ENCODE data around the gene HLCS. TPM values are rescaled to one million over a fixed set of nuclear protein-coding genes. Genes with fewer than 3 reads are reported as not detected.

HLCS gene
- polyA plus RNA-seq, 1 experiment: 16.9 TPM

DNA sequence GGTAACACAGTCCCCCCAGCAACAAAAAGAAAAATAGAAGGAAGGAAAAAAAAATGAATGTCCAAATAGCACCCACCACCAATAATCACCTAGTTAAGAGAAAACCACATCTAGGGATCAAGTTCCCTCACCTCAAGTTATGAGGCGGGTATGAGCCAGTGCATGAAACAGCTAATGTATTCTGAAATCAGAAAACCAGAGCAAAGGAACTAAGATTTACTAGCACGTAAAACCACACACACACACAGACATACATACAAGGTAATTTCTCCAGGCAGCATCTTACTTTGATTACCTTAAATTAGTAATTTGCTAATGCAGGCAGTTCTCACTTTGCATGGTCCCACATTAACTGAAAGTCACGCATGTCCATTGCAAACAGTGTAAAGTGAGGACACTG, 109.8 kb downstream of the HLCS start:
- POLR2A ChIA-PET: no interaction called here
- no peaks in the 10 kb centered on the region for H3K36me3 ChIP-seq (ENCODE audit: control insufficient read depth, insufficient read depth, low read length)
- no peaks in the 10 kb centered on the region for H3K27me3 ChIP-seq (ENCODE audit: control insufficient read depth, insufficient read depth, low read length)
- CTCF ChIA-PET: no interaction called here
- no peak for DNase-seq (ENCODE audit: low read depth)
- H3K4me3 ChIP-seq (ENCODE audit: low read depth, low read length): no peak overlapping the region
- TF ChIP-seq CTCF (IDR thresholded peaks at IDR 0.05; ENCODE audit: insufficient read depth, low read depth, low read length): no peak

DNA sequence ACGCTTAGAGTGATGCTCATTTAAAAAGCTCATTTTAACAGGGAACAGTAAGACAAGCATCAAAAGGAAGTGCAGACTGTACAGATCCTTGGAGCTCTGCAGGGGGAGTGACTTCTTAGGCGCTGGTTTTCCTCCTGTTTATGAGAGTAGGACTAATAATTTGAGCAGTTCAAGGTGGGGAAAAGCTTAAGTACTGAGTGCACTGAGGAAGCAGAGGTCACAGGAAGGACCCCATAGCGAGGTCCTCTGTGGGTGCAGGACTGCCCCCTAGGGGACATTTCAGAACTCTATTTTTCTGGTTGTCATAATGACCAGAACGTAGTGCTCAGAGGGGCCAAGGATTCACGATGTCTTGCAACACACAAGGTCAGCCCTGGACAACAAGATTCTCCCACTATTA, 112.1 kb downstream of the HLCS start:
- CTCF ChIA-PET: interaction anchor here (0.6 to 1.8 kb wide), 15 partner anchors 10 to 224 kb away, joined by 3 to 6 read pairs (median 3); no protein-coding TSS in a partner anchor
- no peak overlapping the region for H3K4me3 ChIP-seq (ENCODE audit: low read depth, low read length)
- H3K36me3 ChIP-seq (ENCODE audit: control insufficient read depth, insufficient read depth, low read length): no peaks in the 10 kb centered on the region
- DNase-seq (ENCODE audit: low read depth): no peak
- POLR2A ChIA-PET: interaction anchor here (0.5 kb wide), 1 partner anchor 34 kb away, joined by 3 read pairs; no protein-coding TSS in a partner anchor
- no peaks in the 10 kb centered on the region for H3K27me3 ChIP-seq (ENCODE audit: control insufficient read depth, insufficient read depth, low read length)
- TF ChIP-seq CTCF (IDR thresholded peaks at IDR 0.05; ENCODE audit: insufficient read depth, low read depth, low read length): peak; percentile 64

GRCh38 chr21:36852864-36853263, 113.6 kb downstream of the HLCS start:
- POLR2A ChIA-PET: no interaction called here
- CTCF ChIA-PET: interaction anchor here (1.2 to 1.8 kb wide), 3 partner anchors 36 to 106 kb away, joined by 3 to 6 read pairs (median 4); no protein-coding TSS in a partner anchor

GRCh38 chr21:36852293-36852692, 114.2 kb downstream of the HLCS start:
- no peaks in the 10 kb centered on the region for H3K36me3 ChIP-seq (ENCODE audit: control insufficient read depth, insufficient read depth, low read length)
- CTCF ChIA-PET: interaction anchor here (1.2 to 1.9 kb wide), 4 partner anchors 14 to 221 kb away, joined by 3 to 6 read pairs (median 4); no protein-coding TSS in a partner anchor
- no peak for TF ChIP-seq CTCF (IDR thresholded peaks at IDR 0.05; ENCODE audit: insufficient read depth, low read depth, low read length)
- no peak for DNase-seq (ENCODE audit: low read depth)
- POLR2A ChIA-PET: no interaction called here
- no peak overlapping the region for H3K4me3 ChIP-seq (ENCODE audit: low read depth, low read length)
- no peaks in the 10 kb centered on the region for H3K27me3 ChIP-seq (ENCODE audit: control insufficient read depth, insufficient read depth, low read length)

More at GRCh38 chr21:36852864-36853263, 113.6 kb downstream of the HLCS start:
- no peaks in the 10 kb centered on the region for H3K36me3 ChIP-seq (ENCODE audit: control insufficient read depth, insufficient read depth, low read length)
- no peak for TF ChIP-seq CTCF (IDR thresholded peaks at IDR 0.05; ENCODE audit: insufficient read depth, low read depth, low read length)
- H3K4me3 ChIP-seq (ENCODE audit: low read depth, low read length): no peak overlapping the region
- no peak for DNase-seq (ENCODE audit: low read depth)
- H3K27me3 ChIP-seq (ENCODE audit: control insufficient read depth, insufficient read depth, low read length): no peaks in the 10 kb centered on the region

DNA sequence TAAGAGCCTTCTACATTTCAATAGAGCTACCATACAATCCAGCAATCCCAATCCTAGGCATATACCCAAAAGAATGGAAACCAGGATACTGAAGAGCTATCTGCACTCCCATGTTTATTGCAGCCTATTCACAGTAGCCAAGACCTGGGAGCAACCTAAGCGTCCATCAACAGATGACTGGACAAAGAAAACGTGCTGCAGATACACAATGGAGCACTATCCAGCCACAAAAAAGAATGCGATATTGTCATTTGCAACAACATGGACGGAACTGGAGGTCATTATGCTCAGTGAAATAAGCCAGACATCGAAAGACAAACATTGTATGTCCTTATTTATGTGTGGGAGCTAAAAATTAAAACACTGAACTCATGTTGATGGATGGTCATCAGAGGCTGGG, 115.3 kb downstream of the HLCS start:
- POLR2A ChIA-PET: no interaction called here
- Histone ChIP-seq H3K27me3 (ENCODE audit: control insufficient read depth, insufficient read depth, low read length) (no peaks in the 10 kb centered on the region), H3K36me3 (ENCODE audit: control insufficient read depth, insufficient read depth, low read length) (no peaks in the 10 kb centered on the region), H3K4me3 (ENCODE audit: low read depth, low read length) (no peak overlapping the region)
- DNase-seq (ENCODE audit: low read depth): no peak
- CTCF ChIA-PET: interaction anchor here (1.5 to 1.9 kb wide), 2 partner anchors 13 to 220 kb away, joined by 4 to 6 read pairs; no protein-coding TSS in a partner anchor
- TF ChIP-seq CTCF (IDR thresholded peaks at IDR 0.05; ENCODE audit: insufficient read depth, low read depth, low read length): no peak

Data from BJ (cell line).